HG03521 (cell line): ENCODE results near the gene AHCTF1.
A peak's percentile ranks its signal among the peaks of the same experiment; 100 is the strongest.
"Not testable (repeated sequence)": the region's sequence is repeated elsewhere in the genome, so short reads cannot be mapped to it uniquely, and the experiment has no call there.

Experiments
- ATAC-seq: cut with Tn5 transposase; IDR thresholded peaks from one replicate; pipeline ENCODE4 v1.9.1; 2021; ENCODE audit warnings: mild to moderate bottlenecking, moderate library complexity; ENCODE audit not compliant: unreplicated experiment

The AHCTF1 gene

GRCh38 chr1:246843876-246844275 lies 87.9 kb downstream of the AHCTF1 start:
- ATAC-seq: no peak

GRCh38 chr1:246840761-246841160 lies 91.0 kb downstream of the AHCTF1 start:
- ATAC-seq: not testable (repeated sequence)

GRCh38 chr1:246838118-246838456 lies 93.7 kb downstream of the AHCTF1 start:
- ATAC-seq: no peak

- ATAC-seq: no peak
Observed at GRCh38 chr1:246837418-246838117, 94.2 kb downstream of the AHCTF1 start.

GRCh38 chr1:246836209-246836966 lies 95.4 kb downstream of the AHCTF1 start:
- ATAC-seq: no peak

- ATAC-seq: no peak
Observed at GRCh38 chr1:246831543-246831942, 100.2 kb downstream of the AHCTF1 start.

GRCh38 chr1:246828818-246829217 lies 102.9 kb downstream of the AHCTF1 start:
- no peak for ATAC-seq

- ATAC-seq: no peak
Observed at GRCh38 chr1:246827396-246827795, 104.4 kb downstream of the AHCTF1 start.

GRCh38 chr1:246825557-246826175 lies 106.1 kb downstream of the AHCTF1 start:
- ATAC-seq: no peak

- ATAC-seq: no peak
Observed at GRCh38 chr1:246824541-246824940, 107.2 kb downstream of the AHCTF1 start.

GRCh38 chr1:246822154-246822553 lies 109.6 kb downstream of the AHCTF1 start:
- ATAC-seq: not testable (repeated sequence)

- no peak for ATAC-seq
Observed at GRCh38 chr1:246820666-246821065, 111.1 kb downstream of the AHCTF1 start.

- ATAC-seq: not testable (repeated sequence)
Observed at GRCh38 chr1:246817778-246818177, 114.0 kb downstream of the AHCTF1 start.

GRCh38 chr1:246815693-246816270 lies 116.0 kb downstream of the AHCTF1 start:
- ATAC-seq: peak; percentile 58

GRCh38 chr1:246814890-246815289 lies 116.9 kb downstream of the AHCTF1 start:
- ATAC-seq: no peak

GRCh38 chr1:246813325-246813724 lies 118.4 kb downstream of the AHCTF1 start:
- not testable (repeated sequence) for ATAC-seq

GRCh38 chr1:246811985-246812384 lies 119.8 kb downstream of the AHCTF1 start:
- ATAC-seq: no peak

- ATAC-seq: no peak
Observed at GRCh38 chr1:246809473-246809872, 122.3 kb downstream of the AHCTF1 start.

GRCh38 chr1:246805135-246805716 lies 126.5 kb downstream of the AHCTF1 start:
- no peak for ATAC-seq

- ATAC-seq: no peak
Observed at GRCh38 chr1:246803883-246804282, 127.9 kb downstream of the AHCTF1 start.

GRCh38 chr1:246803373-246803772 lies 128.4 kb downstream of the AHCTF1 start:
- ATAC-seq: no peak
